Smooth muscle cell of the pulmonary artery (primary cell): Measurements from ENCODE around the gene INO80E. TPM values are rescaled to one million over a fixed set of nuclear protein-coding genes. Genes with fewer than 3 reads are reported as not detected.

Experiments used
- total RNA-seq: library from RNA; depleted of rRNA; stranded (reverse); fragments of >200 nt; gene quantifications from 2 replicates; pipeline ENCODE4 v1.2.3, GENCODE V29; 2014

The INO80E gene
- total RNA-seq, result 15.2 and 23.6 TPM in 2 replicates

GRCh38 chr16:29995911-29996765, at the start of gene INO80E:
INO80E (plus strand) TSS chr16:29996241; CDS start chr16:29996311, 70 bp downstream.

GRCh38 chr16:29961479-29962343, 34.3 kb upstream of the INO80E start, which contains the start of gene TMEM219:
TMEM219 (plus strand) TSS chr16:29962079; CDS start chr16:29963144, 1,065 bp downstream.

DNA sequence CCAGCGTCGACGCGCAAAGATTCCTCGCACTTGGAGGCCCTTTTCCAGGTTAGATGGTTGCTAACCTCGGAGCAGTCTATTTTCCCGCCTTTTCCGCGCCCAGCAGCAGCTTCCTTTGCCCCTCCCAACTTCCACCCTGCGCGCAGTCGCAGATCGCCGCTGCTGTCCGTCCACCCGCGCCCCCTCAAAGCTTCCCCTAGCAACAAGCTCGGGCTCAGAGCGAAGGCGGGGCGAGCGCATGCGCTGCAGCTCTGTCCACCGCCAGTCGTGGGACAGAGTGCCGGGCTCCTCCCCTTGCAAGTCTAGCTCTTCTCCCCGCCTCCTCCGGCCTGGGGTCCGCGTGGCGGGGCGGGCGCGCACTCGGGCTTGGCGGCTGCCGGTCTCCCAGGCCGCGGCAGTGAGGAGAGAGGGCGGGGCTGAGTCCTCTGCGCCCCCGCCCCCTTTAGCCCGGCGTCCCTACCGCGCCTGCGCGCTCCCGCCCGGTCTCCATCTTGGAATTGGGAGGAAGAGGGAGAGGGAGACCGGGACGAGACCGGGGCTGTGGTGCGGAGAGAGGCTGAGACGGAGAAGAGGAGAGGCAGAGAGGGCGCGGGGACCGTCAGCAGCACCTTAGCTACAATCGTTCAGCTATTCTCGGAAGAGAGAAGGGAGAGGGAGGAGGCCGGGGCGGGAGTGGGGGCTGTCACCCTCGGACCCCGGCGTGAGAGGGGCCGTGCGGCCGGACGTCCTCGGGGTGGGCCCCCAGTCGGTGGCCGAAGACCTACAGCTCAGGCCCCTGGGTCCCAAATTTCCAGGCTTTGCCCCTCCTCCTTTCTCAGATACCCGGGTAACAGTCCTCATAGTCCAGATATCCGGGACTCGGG, 22.4 kb upstream of the INO80E start, which contains the start of gene TAOK2:
TAOK2 (plus strand) TSS at position 485 of the 863 bp plus-strand sequence. CDS start 3,905 bp downstream, outside the sequence.

DNA sequence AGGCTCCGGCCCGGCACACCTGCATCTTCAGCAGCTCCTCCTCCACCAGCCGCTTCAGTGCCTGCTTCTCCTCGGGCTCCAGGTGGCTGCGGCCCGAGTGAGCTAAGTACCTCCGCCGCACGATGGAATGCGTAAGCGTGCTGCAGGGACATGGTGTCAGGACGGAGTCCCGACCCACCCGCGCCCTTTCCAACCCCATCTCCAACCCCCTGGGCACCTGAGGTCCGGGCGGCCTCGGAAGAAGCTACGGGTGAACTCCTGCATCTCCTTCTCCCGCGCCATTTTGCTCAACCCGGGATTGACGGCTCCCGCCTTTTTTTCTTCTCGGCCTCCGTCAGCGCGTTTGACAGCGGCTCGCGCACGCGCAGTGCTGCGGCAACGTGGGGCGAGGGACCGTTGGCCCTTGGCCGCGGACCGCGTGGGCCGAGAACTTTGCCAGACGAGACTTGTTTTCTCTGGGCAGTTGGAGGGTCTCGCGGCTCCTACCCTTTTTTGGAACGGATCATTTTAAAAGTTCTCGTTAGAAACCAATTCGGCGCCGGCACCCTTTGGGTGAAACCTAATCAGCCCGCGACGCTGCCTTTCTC, 624 bp upstream of the INO80E start, which contains the start of gene HIRIP3:
HIRIP3 (minus strand) TSS at position 294 of the 587 bp plus-strand sequence; CDS start at position 282, 12 bp downstream.

GRCh38 chr16:30010844-30011713, 15.0 kb downstream of the INO80E start, which contains the start of gene DOC2A:
DOC2A (minus strand) TSS chr16:30011027; CDS start chr16:30010222, 805 bp downstream.

DNA sequence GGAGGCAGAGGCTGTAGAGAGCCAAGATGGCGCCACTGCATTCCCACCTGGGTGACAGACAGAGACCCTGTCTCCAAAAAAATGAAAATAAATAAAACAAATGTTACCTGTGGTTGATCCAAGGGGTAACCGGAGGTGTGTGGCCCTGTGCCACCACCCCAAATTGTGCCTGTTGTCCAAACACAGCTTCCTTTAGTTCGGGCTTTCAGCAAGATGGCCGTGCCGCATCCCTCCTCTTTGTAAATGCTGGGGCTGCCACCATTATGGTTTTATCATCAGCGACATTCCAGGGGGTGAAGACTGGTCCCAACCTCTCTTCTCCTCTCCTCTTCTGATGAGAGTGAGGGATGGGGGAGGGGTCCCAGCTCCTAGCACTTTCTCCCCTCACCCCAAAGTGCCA, 26.8 kb downstream of the INO80E start, which contains the start of gene C16orf92:
C16orf92 (plus strand) TSS at position 312 of the 400 bp plus-strand sequence. CDS start 143 bp downstream, outside the sequence.

DNA sequence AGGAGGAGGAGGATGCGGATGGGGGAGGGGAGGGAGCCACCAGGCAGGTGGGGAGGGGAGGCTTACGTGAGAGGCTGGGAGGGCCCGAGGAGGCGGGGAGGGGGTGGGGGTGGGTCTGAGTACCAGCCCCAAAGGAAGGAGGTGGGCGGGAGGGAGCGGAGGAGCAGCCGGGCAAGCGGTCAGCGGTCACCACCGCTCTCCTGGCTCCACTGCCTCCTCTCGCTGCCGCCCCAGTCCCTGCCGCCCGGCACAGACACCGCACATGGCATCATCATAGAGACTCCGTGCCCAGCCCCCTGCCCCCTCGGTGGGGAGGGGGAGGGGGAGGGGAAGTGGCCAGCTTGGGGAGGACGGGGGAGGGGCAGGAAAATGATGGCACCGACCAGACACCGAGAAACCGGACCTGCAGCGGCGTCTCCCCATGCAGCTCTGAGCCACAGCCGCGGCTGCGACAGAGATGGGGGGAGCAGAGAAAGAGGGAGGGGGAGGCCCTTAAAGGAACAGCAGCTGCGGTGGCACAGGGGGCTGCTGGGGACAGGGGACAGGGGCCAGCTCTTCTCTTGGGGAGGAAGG, 34.9 kb downstream of the INO80E start, which contains the start of gene TLCD3B:
TLCD3B (minus strand) TSS at position 431 of the 573 bp plus-strand sequence. CDS start 744 bp downstream, outside the sequence.

Other genes with a start within 250 kb of the INO80E start
- gene ZG16, start 218.0 kb upstream of the INO80E start, total RNA-seq, result not detected in 2 replicates
- gene KIF22, start 205.5 kb upstream of the INO80E start, total RNA-seq, result 9.8 and 11.4 TPM in 2 replicates
- 166 and 199 TPM in 2 replicates for gene MAZ, start 189.7 kb upstream of the INO80E start, total RNA-seq
- gene PRRT2, start 184.0 kb upstream of the INO80E start, total RNA-seq, result 1.2 and 1.8 TPM in 2 replicates
- 11.6 and 13.3 TPM in 2 replicates for gene PAGR1, start 180.1 kb upstream of the INO80E start, total RNA-seq
- 320 and 476 TPM in 2 replicates for gene MVP, start 175.8 kb upstream of the INO80E start, total RNA-seq
- 101 and 114 TPM in 2 replicates for gene CDIPT, start 133.0 kb upstream of the INO80E start, total RNA-seq
- 65.5 and 78.6 TPM in 2 replicates for gene SEZ6L2, start 96.7 kb upstream of the INO80E start, total RNA-seq
- gene ASPHD1, start 95.8 kb upstream of the INO80E start, total RNA-seq, result 8.8 and 12.8 TPM in 2 replicates
- 7.3 and 12.1 TPM in 2 replicates for gene KCTD13, start 70.0 kb upstream of the INO80E start, total RNA-seq
- gene TMEM219, start 34.2 kb upstream of the INO80E start, total RNA-seq, result 81.6 and 84.1 TPM in 2 replicates
- gene TAOK2, start 22.4 kb upstream of the INO80E start, total RNA-seq, result 57.6 and 60.2 TPM in 2 replicates
- gene HIRIP3, start 624 bp upstream of the INO80E start, total RNA-seq, result 5.6 and 5.9 TPM in 2 replicates
- gene DOC2A, start 14.8 kb downstream of the INO80E start, total RNA-seq, result 0.20 and 0.33 TPM in 2 replicates
- gene C16orf92, start 27.0 kb downstream of the INO80E start, total RNA-seq, result not detected in 2 replicates
- gene TLCD3B, start 35.0 kb downstream of the INO80E start, total RNA-seq, result 0.10 and 0.26 TPM in 2 replicates
- gene ALDOA, start 69.5 kb downstream of the INO80E start, total RNA-seq, result 1,333 and 1,606 TPM in 2 replicates
- gene PPP4C, start 79.8 kb downstream of the INO80E start, total RNA-seq, result 124 and 137 TPM in 2 replicates
- 0.13 and 0.20 TPM in 2 replicates for gene TBX6, start 95.7 kb downstream of the INO80E start, total RNA-seq
- 13.8 and 27.0 TPM in 2 replicates for gene YPEL3, start 100.0 kb downstream of the INO80E start, total RNA-seq
- 0.76 and 1.3 TPM in 2 replicates for gene GDPD3, start 117.3 kb downstream of the INO80E start, total RNA-seq
- gene MAPK3, start 127.0 kb downstream of the INO80E start, total RNA-seq, result 36.8 and 39.5 TPM in 2 replicates
- 0.20 and 0.33 TPM in 2 replicates for gene CORO1A, start 187.4 kb downstream of the INO80E start, total RNA-seq
- gene BOLA2B, start 197.4 kb downstream of the INO80E start, total RNA-seq, result 8.5 and 19.2 TPM in 2 replicates
- gene SLX1A, start 197.6 kb downstream of the INO80E start, total RNA-seq, result 15.0 and 25.2 TPM in 2 replicates
- 2.2 and 4.0 TPM in 2 replicates for gene SULT1A3, start 203.0 kb downstream of the INO80E start, total RNA-seq